ENCODE data around the gene ACAA1. TPM values are rescaled to one million over a fixed set of nuclear protein-coding genes. Genes with fewer than 3 reads are reported as not detected.
A peak's percentile ranks its signal among the peaks of the same experiment; 100 is the strongest.

ACAA1 gene
- total and polyA plus RNA-seq, 2 experiments from 2014 or later, result 141 to 250 TPM

DNA sequence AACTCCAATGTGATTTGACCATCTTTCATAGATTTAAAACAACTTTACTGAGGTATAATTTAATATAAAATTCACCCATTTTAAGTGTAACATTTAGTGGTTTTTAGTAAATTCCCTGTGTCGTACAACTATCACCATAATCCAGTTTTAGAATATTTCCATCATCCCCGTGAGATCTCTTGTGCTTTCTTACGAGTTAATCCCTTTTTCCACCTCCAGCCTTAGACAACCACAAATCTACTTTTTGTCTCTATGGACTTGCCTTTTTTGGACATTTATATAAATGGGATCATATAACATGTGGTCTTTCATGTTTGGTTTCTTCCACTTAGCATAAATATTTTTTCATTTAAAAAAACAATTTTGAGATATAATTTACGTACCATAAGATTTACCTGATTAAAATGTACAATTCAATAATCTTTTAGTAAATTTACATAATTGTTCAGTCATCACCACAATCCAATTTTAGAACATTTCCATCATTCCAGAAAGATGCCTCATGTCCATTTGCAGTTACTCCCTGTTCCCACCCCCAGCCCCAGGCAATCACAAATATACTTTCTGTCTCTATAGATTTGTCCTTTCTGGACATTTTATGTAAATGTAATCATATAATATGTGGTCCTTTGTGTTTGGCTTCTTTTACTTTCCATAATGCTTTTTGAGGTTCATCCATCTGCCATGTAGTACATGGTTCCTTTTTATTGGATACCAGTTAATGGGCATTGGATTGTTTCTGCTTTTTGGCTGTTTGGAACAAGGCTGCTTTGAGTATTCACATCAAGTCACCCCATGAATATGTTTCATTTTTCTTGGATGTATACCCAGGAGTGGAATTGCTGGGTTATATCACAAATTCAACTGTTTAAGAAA, 31.5 kb upstream of the ACAA1 start:
- no peak overlapping the region for H3K27ac ChIP-seq
- H3K4me1 ChIP-seq (ENCODE audit: insufficient read depth), result peaks cover 16% of the 10 kb centered on the region
- peaks cover 75% of the 10 kb centered on the region for H3K79me2 ChIP-seq

DNA sequence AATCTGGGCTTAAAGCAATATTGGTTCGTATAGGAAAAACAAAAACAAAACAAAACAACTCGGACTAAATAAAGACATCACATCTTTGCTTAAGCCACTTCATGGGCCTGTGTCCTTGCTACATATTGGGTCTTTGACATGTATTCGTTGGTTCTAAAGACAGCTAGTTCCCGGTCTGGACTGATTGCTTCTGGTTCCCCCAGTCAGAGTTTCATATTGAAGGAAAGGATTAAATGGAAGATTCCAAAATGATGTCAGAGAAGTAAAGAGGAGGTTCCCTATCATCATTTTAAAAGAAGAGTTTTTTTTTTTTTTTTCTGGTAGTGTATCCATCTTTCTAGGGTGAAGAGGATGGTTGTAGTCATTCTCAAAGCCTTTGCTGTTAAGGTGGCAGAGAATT, 30.7 kb upstream of the ACAA1 start:
- no peaks in the 10 kb centered on the region for H3K9me3 ChIP-seq (ENCODE audit: low read depth)
- H3K27me3 ChIP-seq, result no peaks in the 10 kb centered on the region
- no peaks in the 10 kb centered on the region for H3K36me3 ChIP-seq (replicated peaks; ENCODE audit: insufficient read depth, low read depth)
- no peak overlapping the region for H3K27ac ChIP-seq
- WGBS (ENCODE audit: low lambda C conversion rate, missing lambda C conversion rate), result 90% methylated on average over 4 of the region's 4 CpGs
- H3K9me2 ChIP-seq (replicated peaks; ENCODE audit: insufficient read depth), result no peaks in the 10 kb centered on the region
- DNase-seq (ENCODE audit: low spot score), result no peak
- no peak overlapping the region for H2AFZ ChIP-seq
- H3K4me2 ChIP-seq, result peak overlapping the region; percentile 87
- TF ChIP-seq, protein P1, sequence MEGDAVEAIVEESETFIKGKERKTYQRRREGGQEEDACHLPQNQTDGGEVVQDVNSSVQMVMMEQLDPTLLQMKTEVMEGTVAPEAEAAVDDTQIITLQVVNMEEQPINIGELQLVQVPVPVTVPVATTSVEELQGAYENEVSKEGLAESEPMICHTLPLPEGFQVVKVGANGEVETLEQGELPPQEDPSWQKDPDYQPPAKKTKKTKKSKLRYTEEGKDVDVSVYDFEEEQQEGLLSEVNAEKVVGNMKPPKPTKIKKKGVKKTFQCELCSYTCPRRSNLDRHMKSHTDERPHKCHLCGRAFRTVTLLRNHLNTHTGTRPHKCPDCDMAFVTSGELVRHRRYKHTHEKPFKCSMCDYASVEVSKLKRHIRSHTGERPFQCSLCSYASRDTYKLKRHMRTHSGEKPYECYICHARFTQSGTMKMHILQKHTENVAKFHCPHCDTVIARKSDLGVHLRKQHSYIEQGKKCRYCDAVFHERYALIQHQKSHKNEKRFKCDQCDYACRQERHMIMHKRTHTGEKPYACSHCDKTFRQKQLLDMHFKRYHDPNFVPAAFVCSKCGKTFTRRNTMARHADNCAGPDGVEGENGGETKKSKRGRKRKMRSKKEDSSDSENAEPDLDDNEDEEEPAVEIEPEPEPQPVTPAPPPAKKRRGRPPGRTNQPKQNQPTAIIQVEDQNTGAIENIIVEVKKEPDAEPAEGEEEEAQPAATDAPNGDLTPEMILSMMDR (IDR thresholded peaks at IDR 0.05; ENCODE audit: poor library complexity), result no peak
- TF ChIP-seq EZH2 (IDR thresholded peaks at IDR 0.05; ENCODE audit: borderline replicate concordance), result no peak
- TF ChIP-seq EZH2phosphoT487 (IDR thresholded peaks at IDR 0.05; ENCODE audit: low read depth, severe bottlenecking, unreplicated experiment), result no peak
- peaks cover 16% of the 10 kb centered on the region for H3K4me1 ChIP-seq (ENCODE audit: insufficient read depth)
- H3K4me3 ChIP-seq, result no peak overlapping the region
- peaks cover 67% of the 10 kb centered on the region for H3K79me2 ChIP-seq
- H4K20me1 ChIP-seq (ENCODE audit: insufficient read depth, poor library complexity, severe bottlenecking), result peaks cover 41% of the 10 kb centered on the region

More for the DNA sequence above, 31.5 kb upstream of the ACAA1 start:
- DNase-seq (ENCODE audit: low spot score), result no peak
- H3K27me3 ChIP-seq, result no peaks in the 10 kb centered on the region
- TF ChIP-seq, protein P1 (IDR thresholded peaks at IDR 0.05; ENCODE audit: poor library complexity), result no peak
- TF ChIP-seq EZH2phosphoT487 (IDR thresholded peaks at IDR 0.05; ENCODE audit: low read depth, severe bottlenecking, unreplicated experiment) (no peak), EZH2 (IDR thresholded peaks at IDR 0.05; ENCODE audit: borderline replicate concordance) (no peak)
- 94% methylated on average over 4 of the region's 4 CpGs for WGBS (ENCODE audit: low lambda C conversion rate, missing lambda C conversion rate)
- H3K4me3 ChIP-seq, result no peak overlapping the region
- peaks cover 49% of the 10 kb centered on the region for H4K20me1 ChIP-seq (ENCODE audit: insufficient read depth, poor library complexity, severe bottlenecking)
- no peak overlapping the region for H2AFZ ChIP-seq
- H3K36me3 ChIP-seq (replicated peaks; ENCODE audit: insufficient read depth, low read depth), result no peaks in the 10 kb centered on the region
- no peaks in the 10 kb centered on the region for H3K9me3 ChIP-seq (ENCODE audit: low read depth)
- no peaks in the 10 kb centered on the region for H3K9me2 ChIP-seq (replicated peaks; ENCODE audit: insufficient read depth)
- H3K4me2 ChIP-seq, result no peak overlapping the region

DNA sequence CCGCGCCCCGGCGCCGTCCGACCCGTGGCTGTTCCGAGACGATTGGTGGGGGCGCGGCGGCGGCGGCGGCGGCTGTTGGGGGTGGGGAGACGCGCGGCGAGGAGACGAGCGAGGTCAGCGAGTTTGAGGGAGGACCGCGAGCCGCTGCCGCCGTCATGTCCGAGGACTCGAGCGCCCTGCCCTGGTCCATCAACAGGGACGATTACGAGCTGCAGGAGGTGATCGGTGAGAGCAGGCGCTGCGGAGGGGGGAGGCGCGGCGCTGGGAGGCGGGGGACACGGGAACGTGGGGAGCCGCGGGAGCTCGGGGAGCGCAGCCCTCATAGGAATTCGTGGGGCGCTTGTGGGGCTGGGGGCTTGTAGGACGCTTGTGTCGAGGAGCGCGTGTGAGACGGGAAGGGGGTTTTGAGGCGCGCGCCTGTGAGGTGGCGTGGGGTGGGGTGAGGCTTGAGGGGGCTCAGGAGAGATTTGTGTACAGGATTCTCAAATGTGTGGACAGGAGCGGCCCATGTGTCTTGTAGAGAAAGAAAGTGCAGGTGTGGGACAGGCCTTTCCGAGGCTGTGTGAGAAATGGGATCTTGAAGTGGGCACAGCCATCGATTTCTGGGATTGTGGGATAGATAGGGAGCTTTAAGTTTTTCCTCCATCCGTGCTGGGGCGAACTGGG, 28.9 kb upstream of the ACAA1 start:
- Histone ChIP-seq H3K79me2 (peaks cover 50% of the 10 kb centered on the region), H3K9me3 (ENCODE audit: low read depth) (no peaks in the 10 kb centered on the region), H3K4me3 (peak overlapping the region; percentile 61), H3K4me2 (peak overlapping the region; percentile 87), H3K27me3 (no peaks in the 10 kb centered on the region), H4K20me1 (ENCODE audit: insufficient read depth, poor library complexity, severe bottlenecking) (peaks cover 23% of the 10 kb centered on the region), H3K9me2 (replicated peaks; ENCODE audit: insufficient read depth) (no peaks in the 10 kb centered on the region), H3K36me3 (replicated peaks; ENCODE audit: insufficient read depth, low read depth) (no peaks in the 10 kb centered on the region), H3K4me1 (ENCODE audit: insufficient read depth) (peaks cover 16% of the 10 kb centered on the region), H2AFZ (peak overlapping the region; percentile 50), H3K27ac (peak overlapping the region; percentile 98)
- 2% methylated on average over 14 of the region's 62 CpGs for WGBS (ENCODE audit: low lambda C conversion rate, missing lambda C conversion rate)
- no peak for TF ChIP-seq EZH2phosphoT487 (IDR thresholded peaks at IDR 0.05; ENCODE audit: low read depth, severe bottlenecking, unreplicated experiment)
- DNase-seq (ENCODE audit: low spot score), result peak; percentile 75
